GM18861 (cell line): ENCODE data around the gene SAFB2.

Source experiments
- ATAC-seq: cut with Tn5 transposase; IDR thresholded peaks from one replicate; pipeline ENCODE4 v1.9.1; 2021; ENCODE audit not compliant: unreplicated experiment

Gene SAFB2

GRCh38 chr19:5585461-5586299 is 36.9 kb downstream of the SAFB2 start:
- no peak for ATAC-seq

- ATAC-seq = no peak
These were observed 42.4 kb downstream of the SAFB2 start for GRCh38 chr19:5580161-5580571.

- ATAC-seq = no peak
These were observed 42.9 kb downstream of the SAFB2 start for GRCh38 chr19:5579697-5580096.

- no peak for ATAC-seq
These were observed 43.3 kb downstream of the SAFB2 start for GRCh38 chr19:5579286-5579685.

- no peak for ATAC-seq
These were observed 44.3 kb downstream of the SAFB2 start for GRCh38 chr19:5578097-5578846.

- ATAC-seq = no peak
These were observed 47.0 kb downstream of the SAFB2 start for GRCh38 chr19:5575590-5575989.

GRCh38 chr19:5572556-5573286 is 49.9 kb downstream of the SAFB2 start:
- ATAC-seq = no peak

- no peak for ATAC-seq
These were observed 50.8 kb downstream of the SAFB2 start for GRCh38 chr19:5571777-5572176.

GRCh38 chr19:5567970-5568407 is 54.6 kb downstream of the SAFB2 start:
- ATAC-seq = no peak

- ATAC-seq = no peak
These were observed 55.1 kb downstream of the SAFB2 start, which contains the start of gene TINCR for GRCh38 chr19:5567360-5567969. TINCR (minus strand) TSS chr19:5567953.

GRCh38 chr19:5564930-5565329 is 57.6 kb downstream of the SAFB2 start:
- no peak for ATAC-seq

GRCh38 chr19:5563935-5564612 is 58.5 kb downstream of the SAFB2 start:
- ATAC-seq = no peak

GRCh38 chr19:5563008-5563431 is 59.6 kb downstream of the SAFB2 start:
- ATAC-seq = no peak

- no peak for ATAC-seq
These were observed 60.3 kb downstream of the SAFB2 start for GRCh38 chr19:5562280-5562679.

GRCh38 chr19:5561559-5561958 is 61.0 kb downstream of the SAFB2 start:
- ATAC-seq = no peak

- ATAC-seq = no peak
These were observed 62.4 kb downstream of the SAFB2 start for GRCh38 chr19:5560156-5560555.

GRCh38 chr19:5559804-5560133 is 62.8 kb downstream of the SAFB2 start:
- ATAC-seq = no peak

- no peak for ATAC-seq
These were observed 64.4 kb downstream of the SAFB2 start for GRCh38 chr19:5558101-5558621.

- no peak for ATAC-seq
These were observed 64.9 kb downstream of the SAFB2 start for GRCh38 chr19:5557691-5558090.

GRCh38 chr19:5554828-5555227 is 67.7 kb downstream of the SAFB2 start:
- no peak for ATAC-seq
